Right atrium auricular region (tissue), 2 donors: Measurements from ENCODE around the gene SCGN. TPM values are rescaled to one million over a fixed set of nuclear protein-coding genes. Genes with fewer than 3 reads are reported as not detected.

Source experiments
- DNase-seq: peaks from one replicate; pipeline ENCODE4 v3.0.0-alpha.2; 2019; ENCODE audit warnings: low spot score
- H3K27ac ChIP-seq, 2 donors: fragments of 200-600 bp; sonication (generic); 1 replicate in 1 of 2; 2 replicates in 1 of 2; pipeline ENCODE4 v1.5.1; 2016 to 2019
- H3K27me3 ChIP-seq, 2 donors: fragments of 200-600 bp; sonication (generic); one replicate each; pipeline versions ENCODE4 v1.5.1 to v1.6.0; 2017 to 2019
- H3K36me3 ChIP-seq: fragments of 200-600 bp; sonication (generic); one replicate; pipeline ENCODE4 v1.5.1; 2016
- H3K4me1 ChIP-seq, 2 donors: fragments of 200-600 bp; sonication (generic); one replicate each; pipeline versions ENCODE4 v1.5.1 to v1.6.0; 2017 to 2019
- H3K4me3 ChIP-seq, 2 donors: fragments of 200-600 bp; sonication (generic); 1 replicate in 1 of 2; 2 replicates in 1 of 2; pipeline ENCODE4 v1.5.1; 2017 to 2019; ENCODE audit warnings: mild to moderate bottlenecking in 1 of 2, moderate library complexity in 1 of 2
- H3K9me3 ChIP-seq, 2 donors: fragments of 200-600 bp; sonication (generic); one replicate each; pipeline ENCODE4 v1.5.1; 2019
- CTCF ChIP-seq, 2 donors: fragments of 200-600 bp; sonication (generic); IDR thresholded peaks; one replicate each; pipeline ENCODE4 v1.5.1; 2019; ENCODE audit warnings: antibody characterized with exemption in 2 of 2
- total RNA-seq, 2 donors: library from RNA; depleted of rRNA; stranded (reverse); fragments of >200 nt; gene quantifications; one replicate each; pipeline ENCODE4 v1.1.0, GENCODE V29; 2016

The SCGN gene
- total RNA-seq, 2 donors from 2014 or later = 14.1 to 19.7 TPM

DNA sequence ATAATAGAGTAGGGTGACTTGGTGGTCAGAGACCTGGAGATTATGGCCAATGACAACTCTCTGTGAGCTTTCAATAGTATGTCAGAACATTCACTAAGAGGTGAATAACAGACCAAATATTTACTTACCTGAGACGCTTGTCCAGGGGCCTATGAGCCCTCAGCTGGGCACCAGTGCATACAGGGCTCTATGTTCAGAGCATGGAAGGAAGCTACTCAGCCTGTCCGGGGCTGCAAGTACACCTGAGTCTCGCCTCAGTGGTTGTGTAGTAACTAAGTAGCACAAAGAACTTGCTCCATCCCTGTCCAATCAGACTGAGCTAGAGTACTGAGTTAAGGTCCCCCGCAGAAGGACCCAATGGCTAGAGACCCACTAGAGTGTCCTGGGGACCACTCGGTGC is 11.6 kb upstream of the SCGN start:
- peaks cover 0 to 4% of the 10 kb centered on the region in 2 donors for H3K9me3 ChIP-seq
- no peaks in the 10 kb centered on the region for H3K36me3 ChIP-seq
- no peak for TF ChIP-seq CTCF (IDR thresholded peaks at IDR 0.05)
- no peak overlapping the region for H3K4me3 ChIP-seq
- H3K27ac ChIP-seq = no peak overlapping the region
- no peak for DNase-seq
- no peaks in the 10 kb centered on the region for H3K4me1 ChIP-seq
- no peaks in the 10 kb centered on the region for H3K27me3 ChIP-seq

GRCh38 chr6:25640891-25641290 is 11.1 kb upstream of the SCGN start:
- no peak for TF ChIP-seq CTCF (IDR thresholded peaks at IDR 0.05)
- no peaks in the 10 kb centered on the region for H3K4me1 ChIP-seq
- DNase-seq = no peak
- no peaks in the 10 kb centered on the region for H3K27me3 ChIP-seq
- no peak overlapping the region for H3K27ac ChIP-seq
- H3K4me3 ChIP-seq = no peak overlapping the region
- H3K36me3 ChIP-seq = no peaks in the 10 kb centered on the region
- peaks cover 0 to 4% of the 10 kb centered on the region in 2 donors for H3K9me3 ChIP-seq

DNA sequence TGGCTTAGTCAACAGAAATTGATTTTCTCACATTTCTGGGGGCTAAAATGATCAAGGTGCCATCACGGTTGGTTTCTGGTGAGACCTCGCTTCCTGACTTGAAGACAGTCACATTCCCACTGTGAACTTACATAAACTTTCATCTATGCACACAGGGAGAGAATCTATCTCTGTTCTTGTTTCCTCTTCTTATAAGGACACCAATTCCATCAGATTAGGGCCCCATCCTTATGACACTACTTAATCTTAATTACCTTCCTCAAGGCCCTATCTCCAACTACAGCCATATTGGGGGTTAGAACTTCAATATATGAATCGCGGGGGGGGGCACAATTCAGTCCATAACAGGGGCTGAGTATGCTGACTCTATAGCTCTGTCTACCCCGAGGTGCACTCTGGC is 10.6 kb upstream of the SCGN start:
- Histone ChIP-seq H3K4me3 (no peak overlapping the region), H3K9me3 (peaks cover 0 to 4% of the 10 kb centered on the region in 2 donors), H3K4me1 (no peaks in the 10 kb centered on the region), H3K36me3 (no peaks in the 10 kb centered on the region), H3K27me3 (no peaks in the 10 kb centered on the region), H3K27ac (no peak overlapping the region)
- TF ChIP-seq CTCF (IDR thresholded peaks at IDR 0.05) = no peak
- DNase-seq = no peak

DNA sequence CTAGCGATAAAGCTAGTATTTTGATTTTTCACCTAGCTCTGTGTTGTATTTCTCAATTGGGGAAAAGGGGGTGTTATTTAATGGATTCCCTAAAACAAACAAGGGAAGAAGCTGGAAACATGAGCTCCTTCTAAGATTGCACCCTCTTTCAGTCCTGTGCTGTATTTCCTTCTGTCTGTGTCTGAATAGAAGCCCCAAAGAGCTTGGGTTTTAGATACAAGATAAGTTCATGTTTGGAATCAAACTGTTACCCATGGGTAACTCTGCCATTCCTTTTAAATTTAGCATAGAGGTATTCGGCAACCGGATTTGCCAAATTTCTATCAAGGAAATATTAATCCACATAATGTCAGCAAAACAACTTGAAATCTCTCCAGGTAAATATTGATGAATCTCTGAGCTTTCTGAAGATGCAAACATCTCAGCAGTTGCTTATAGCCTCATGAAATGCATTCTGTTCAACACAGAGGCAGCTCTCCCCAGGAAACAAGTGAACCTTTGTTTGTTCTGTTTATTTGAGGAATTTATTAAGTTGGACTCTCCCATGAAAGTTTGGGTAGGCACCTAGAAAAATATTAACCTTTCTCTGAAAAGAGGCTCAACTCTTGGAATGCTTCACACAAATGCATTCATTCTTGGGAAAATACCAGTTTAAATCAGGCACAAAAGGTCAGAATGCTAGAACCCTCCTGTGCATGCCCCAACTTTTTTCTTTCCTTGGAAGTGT is 9.9 kb upstream of the SCGN start:
- Histone ChIP-seq H3K4me1 (no peaks in the 10 kb centered on the region), H3K4me3 (no peak overlapping the region), H3K36me3 (no peaks in the 10 kb centered on the region), H3K27ac (no peak overlapping the region), H3K27me3 (no peaks in the 10 kb centered on the region), H3K9me3 (peaks cover 0 to 4% of the 10 kb centered on the region in 2 donors)
- TF ChIP-seq CTCF (IDR thresholded peaks at IDR 0.05) = no peak
- DNase-seq = no peak

DNA sequence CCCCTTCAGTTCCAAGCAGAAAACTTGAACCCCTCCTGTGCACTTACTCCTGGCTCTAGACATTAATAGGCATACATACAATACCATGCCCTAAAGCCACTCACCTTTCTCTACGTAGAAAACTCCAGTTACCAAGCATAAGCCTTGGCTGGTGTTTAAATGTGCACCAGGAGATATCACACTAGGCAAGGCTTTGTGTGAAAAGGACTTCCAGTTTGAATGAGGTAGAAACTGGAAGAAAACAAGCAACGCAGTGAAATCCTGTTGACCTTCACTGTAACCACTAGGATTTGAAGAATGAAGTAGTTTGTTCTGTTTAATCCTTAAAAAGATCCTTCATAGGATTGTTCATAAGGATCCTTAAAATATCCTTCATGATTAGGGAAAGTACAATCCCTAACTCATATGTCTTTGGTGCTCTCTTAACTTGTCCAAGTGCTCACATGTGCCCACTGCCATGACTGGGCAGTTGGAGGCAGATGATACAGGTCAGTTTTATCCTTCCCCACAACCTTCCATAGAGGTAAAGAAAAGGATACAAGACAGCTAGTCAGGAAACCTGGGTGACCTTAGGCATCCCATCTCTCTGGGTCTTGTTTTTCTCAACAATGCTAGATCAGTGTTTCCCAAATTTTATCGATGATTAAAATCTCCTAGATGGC is 9.2 kb upstream of the SCGN start:
- TF ChIP-seq CTCF (IDR thresholded peaks at IDR 0.05) = no peak
- Histone ChIP-seq H3K4me3 (no peak overlapping the region), H3K4me1 (no peaks in the 10 kb centered on the region), H3K27ac (no peak overlapping the region), H3K36me3 (no peaks in the 10 kb centered on the region), H3K9me3 (peaks cover 0 to 4% of the 10 kb centered on the region in 2 donors), H3K27me3 (no peaks in the 10 kb centered on the region)
- no peak for DNase-seq
